B cell (primary cell): ENCODE results near the gene RFTN2. TPM values are rescaled to one million over a fixed set of nuclear protein-coding genes. Genes with fewer than 3 reads are reported as not detected.

Experiments used
- ATAC-seq: fragments of 200-7000 bp; cut with Tn5 transposase; one replicate; pipeline ENCODE4 v1.10.0; 2021; ENCODE audit warnings: low read depth, mild to moderate bottlenecking, moderate number of reproducible peaks, moderate library complexity
- CTCF ChIA-PET: fragments of 350-600 bp; sonication (Branson Sonifier 250); formaldehyde crosslinking; loops from one replicate; lab custom pipeline; 2021; ENCODE audit warnings: antibody characterized with exemption, inconsistent platforms; lab: Charles Lee
- POLR2A ChIA-PET: fragments of 350-600 bp; sonication (Branson Sonifier 250); formaldehyde crosslinking; loops from one replicate; lab custom pipeline; 2021; ENCODE audit warnings: antibody characterized with exemption; lab: Charles Lee
- DNase-seq: peaks from one replicate; pipeline ENCODE4 v3.0.0; 2013
- H2AFZ ChIP-seq: 2 replicates; pipeline ENCODE4 v1.6.1; 2012; ENCODE audit warnings: mild to moderate bottlenecking, low read depth, low read length; ENCODE audit not compliant: insufficient read depth, poor library complexity, severe bottlenecking
- H3K27ac ChIP-seq, 2 donors: 1 replicate in 1 of 2; 2 replicates in 1 of 2; pipeline ENCODE4 v1.5.1; 2012 to 2013; ENCODE audit warnings: low read length in 2 of 2, mild to moderate bottlenecking in 2 of 2, moderate library complexity in 1 of 2
- H3K27me3 ChIP-seq, 4 experiments: fragments of 200-600 bp in 1 of 4; sonication (generic) in 1 of 4; replicated peaks in 1 of 4; 1 replicate in 2 of 4; 2 replicates in 2 of 4; pipeline versions ENCODE4 v1.6.1 to v1.7.0; 2013 to 2016; ENCODE audit warnings: low read length in 3 of 4, mild to moderate bottlenecking in 2 of 4, mixed read lengths in 1 of 4, moderate library complexity in 1 of 4; ENCODE audit not compliant: insufficient read depth in 4 of 4, control insufficient read depth in 3 of 4; ENCODE audit errors: control extremely low read depth in 1 of 4
- H3K36me3 ChIP-seq, 2 experiments: replicated peaks in 1 of 2; 1 replicate in 1 of 2; 2 replicates in 1 of 2; pipeline versions ENCODE4 v1.6.1 to v1.7.1; 2013; ENCODE audit warnings: low read length in 1 of 2; ENCODE audit not compliant: insufficient read depth in 2 of 2, control insufficient read depth in 1 of 2; ENCODE audit errors: control extremely low read depth in 1 of 2, extremely low read depth in 1 of 2
- H3K4me1 ChIP-seq, 2 donors: fragments of 200-600 bp in 1 of 2; sonication (generic) in 1 of 2; 1 replicate in 1 of 2; 2 replicates in 1 of 2; pipeline versions ENCODE4 v1.5.1 to v1.6.1; 2013 to 2017; ENCODE audit warnings: low read length in 2 of 2; ENCODE audit not compliant: control insufficient read depth in 2 of 2, insufficient read depth in 2 of 2
- H3K4me2 ChIP-seq: replicated peaks from 2 replicates; pipeline ENCODE3; 2012; ENCODE audit warnings: mild to moderate bottlenecking, low read depth, low read length; ENCODE audit not compliant: poor library complexity, severe bottlenecking
- H3K4me3 ChIP-seq, 5 experiments: fragments of 200-600 bp in 1 of 5; sonication (generic) in 1 of 5; 1 replicate in 3 of 5; 2 replicates in 2 of 5; pipeline versions ENCODE4 v1.5.1 to v1.7.0; 2011 to 2016; ENCODE audit warnings: low read length in 4 of 5, mild to moderate bottlenecking in 4 of 5, low read depth in 2 of 5, control low read depth in 1 of 5, moderate library complexity in 1 of 5; ENCODE audit not compliant: insufficient read depth in 1 of 5; ENCODE audit errors: control extremely low read depth in 1 of 5, extremely low read depth in 1 of 5
- H3K79me2 ChIP-seq: fragments of 200-600 bp; sonication (generic); one replicate; pipeline ENCODE4 v1.6.0; 2016; ENCODE audit warnings: low read length; ENCODE audit not compliant: control insufficient read depth, insufficient read depth
- H3K9ac ChIP-seq: fragments of 200-600 bp; sonication (generic); 2 replicates; pipeline ENCODE4 v1.6.1; 2017; ENCODE audit warnings: mild to moderate bottlenecking, low read length, moderate library complexity
- H3K9me3 ChIP-seq, 3 donors: one replicate each; pipeline versions ENCODE4 v1.6.1 to v1.7.1; 2013; ENCODE audit warnings: low read length in 2 of 3; ENCODE audit not compliant: control insufficient read depth in 2 of 3, insufficient read depth in 1 of 3; ENCODE audit errors: control extremely low read depth in 1 of 3
- H4K20me1 ChIP-seq: 2 replicates; pipeline ENCODE4 v1.6.0; 2012; ENCODE audit warnings: mild to moderate bottlenecking, low read length; ENCODE audit not compliant: insufficient read depth, control insufficient read depth, poor library complexity, severe bottlenecking
- H3K27ac Mint-ChIP-seq: one replicate; pipeline ENCODE4 v1.8.0; 2021; ENCODE audit warnings: mixed read lengths
- H3K27me3 Mint-ChIP-seq: one replicate; pipeline ENCODE4 v1.8.0; 2021; ENCODE audit warnings: mixed read lengths
- H3K4me1 Mint-ChIP-seq: one replicate; pipeline ENCODE4 v1.8.0; 2021; ENCODE audit warnings: mixed read lengths
- H3K4me3 Mint-ChIP-seq: one replicate; pipeline ENCODE4 v1.8.0; 2021; ENCODE audit warnings: mixed read lengths
- H3K9me3 Mint-ChIP-seq: one replicate; pipeline ENCODE4 v1.8.0; 2022; ENCODE audit warnings: mixed read lengths; ENCODE audit not compliant: insufficient read depth
- CTCF ChIP-seq: fragments of 200-600 bp; IDR thresholded peaks from one replicate; pipeline ENCODE4 v1.8.0; 2022; ENCODE audit warnings: antibody characterized with exemption, mild to moderate bottlenecking
- EZH2 ChIP-seq: IDR thresholded peaks from 2 replicates; pipeline ENCODE4 v1.6.1; 2012; ENCODE audit warnings: borderline replicate concordance, low read depth, mild to moderate bottlenecking, moderate library complexity, low read length; ENCODE audit not compliant: insufficient read depth, poor library complexity, severe bottlenecking
- WGBS: methylation state at CpG from one replicate; pipeline ENCODE4 v1.1.5; 2013; ENCODE audit warnings: missing lambda C conversion rate; ENCODE audit not compliant: insufficient coverage; 5-methylcytosine and 5-hydroxymethylcytosine counted together
- intact Hi-C: fragments of 100-400 bp; cut with micrococcal nuclease; formaldehyde crosslinking; loops from one replicate; pipeline ENCODE4 v1.10.0; 2022
- polyA plus RNA-seq: library from polyadenylated mRNA; depleted of rRNA; stranded (reverse); fragments of >200 nt; gene quantifications from 2 replicates; pipeline ENCODE4 v1.2.3, GENCODE V29; 2012
- total RNA-seq, 2 donors: library from RNA; stranded (reverse); fragments of 120-200 nt in 1 of 2; gene quantifications; 1 replicate in 1 of 2; 2 replicates in 1 of 2; pipeline versions ENCODE4 v1.2.3 to v1.2.4, GENCODE V29; 2013 to 2022

Gene RFTN2
- total and polyA plus RNA-seq, 2 donors (not counting 1 experiment from before 2014, with no cell fraction given): not detected

- ATAC-seq (no peak), DNase-seq (no peak)
- no peaks in the 10 kb centered on the region for H3K9me3 ChIP-seq
- intact Hi-C loops: no loop called here
- no peak overlapping the region for H3K27ac ChIP-seq
- H3K27me3 Mint-ChIP-seq: no peaks in the 10 kb centered on the region
- H3K4me3 ChIP-seq: no peak overlapping the region
- H2AFZ ChIP-seq: no peak overlapping the region
- WGBS: 100% methylated on average over 2 of the region's 3 CpGs
- no peaks in the 10 kb centered on the region for H3K79me2 ChIP-seq
- no peak overlapping the region for H3K4me3 Mint-ChIP-seq
- H3K27me3 ChIP-seq: no peaks in the 10 kb centered on the region
- no peaks in the 10 kb centered on the region for H3K9me3 Mint-ChIP-seq
- H3K4me1 Mint-ChIP-seq: no peaks in the 10 kb centered on the region
- no peak overlapping the region for H3K9ac ChIP-seq
- no peak overlapping the region for H3K4me2 ChIP-seq
- ChIA-PET CTCF (no interaction called here), POLR2A (no interaction called here)
- H3K27ac Mint-ChIP-seq: no peak overlapping the region
- H4K20me1 ChIP-seq: no peaks in the 10 kb centered on the region
- H3K4me1 ChIP-seq: no peaks in the 10 kb centered on the region
- H3K36me3 ChIP-seq: peaks cover 0 to 11% of the 10 kb centered on the region in 2 experiments
- no peak for TF ChIP-seq EZH2
Observed at GRCh38 chr2:197558393-197558792, 117.0 kb downstream of the RFTN2 start.

- H3K27ac ChIP-seq: no peak overlapping the region
- POLR2A ChIA-PET: interaction anchor here (0.6 kb wide), 1 partner anchor 83 kb away, joined by 6 read pairs; no protein-coding TSS in a partner anchor
Observed at GRCh38 chr2:197556456-197556855, 118.9 kb downstream of the RFTN2 start.

More at GRCh38 chr2:197556456-197556855, 118.9 kb downstream of the RFTN2 start:
- WGBS: no CpG with 5 or more reads among the region's 1 CpG
- Histone ChIP-seq H2AFZ (no peak overlapping the region), H3K9ac (no peak overlapping the region), H3K79me2 (no peaks in the 10 kb centered on the region), H3K9me3 (no peaks in the 10 kb centered on the region), H3K4me3 (no peak overlapping the region), H3K4me1 (no peaks in the 10 kb centered on the region), H3K27me3 (no peaks in the 10 kb centered on the region), H3K4me2 (no peak overlapping the region), H3K36me3 (peaks cover 2 to 17% of the 10 kb centered on the region in 2 experiments), H4K20me1 (no peaks in the 10 kb centered on the region)
- ATAC-seq (no peak), DNase-seq (no peak)
- Mint-ChIP-seq H3K4me1 (no peaks in the 10 kb centered on the region), H3K27ac (peak overlapping the region; percentile 3), H3K9me3 (no peaks in the 10 kb centered on the region), H3K27me3 (no peaks in the 10 kb centered on the region), H3K4me3 (no peak overlapping the region)
- TF ChIP-seq EZH2: no peak
- no peak for TF ChIP-seq CTCF
- CTCF ChIA-PET: no interaction called here
- intact Hi-C loops: no loop called here
